ENCODE results near the gene ULBP1.
"Not testable (repeated sequence)": the region's sequence is repeated elsewhere in the genome, so short reads cannot be mapped to it uniquely, and the experiment has no call there.

The ULBP1 gene

DNA sequence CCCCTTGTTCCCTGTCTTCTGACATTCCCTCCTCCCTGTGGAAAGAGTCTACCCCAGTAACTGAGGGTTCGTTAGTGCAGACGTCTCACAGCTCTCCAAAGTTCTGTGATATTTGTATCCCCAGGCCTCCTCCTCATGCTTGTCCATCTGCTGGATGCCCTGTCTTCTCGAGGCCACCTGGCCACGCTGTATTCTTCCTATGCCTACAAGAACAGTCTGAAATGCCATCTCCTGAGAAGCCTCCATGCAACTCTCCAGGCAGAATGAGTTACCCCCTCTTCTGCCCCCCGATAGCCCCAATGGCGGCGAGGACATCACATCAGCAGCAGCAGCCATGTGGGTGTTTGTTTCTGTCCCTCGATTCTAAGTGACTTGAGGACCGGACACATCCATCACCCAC is 12.6 kb upstream of the ULBP1 start:
- H3K79me1 ChIP-seq (ENCODE audit: low read length): no peaks in the 10 kb centered on the region
- H3K4me3 ChIP-seq (ENCODE audit: low read length): no peak overlapping the region
- H3K27ac ChIP-seq (ENCODE audit: low read depth, low read length): no peak overlapping the region
- H3K23ac ChIP-seq (ENCODE audit: low read length): no peak overlapping the region
- no peak overlapping the region for H3K4me2 ChIP-seq (ENCODE audit: low read length)
- H3K18ac ChIP-seq (ENCODE audit: low read length): no peak overlapping the region
- no peak overlapping the region for H3K56ac ChIP-seq (ENCODE audit: low read length)
- no peak overlapping the region for H2BK5ac ChIP-seq (ENCODE audit: low read length)
- H4K8ac ChIP-seq (ENCODE audit: low read depth, low read length): no peak overlapping the region
- no peak overlapping the region for H4K5ac ChIP-seq (ENCODE audit: low read length)
- peaks cover 8% of the 10 kb centered on the region for H3K27me3 ChIP-seq (ENCODE audit: insufficient read depth, low read length, poor library complexity)
- H3K79me2 ChIP-seq (ENCODE audit: control insufficient read depth, insufficient read depth, low read length): no peaks in the 10 kb centered on the region
- no peak overlapping the region for H2AK5ac ChIP-seq (ENCODE audit: low read length)
- H3K4ac ChIP-seq (ENCODE audit: low read depth, low read length): no peak overlapping the region
- no peaks in the 10 kb centered on the region for H3K4me1 ChIP-seq (ENCODE audit: control insufficient read depth, low read depth, low read length)
- H2BK15ac ChIP-seq (replicated peaks; ENCODE audit: low read depth): no peak overlapping the region
- no peak for DNase-seq
- no CpG with 5 or more reads among the region's 9 CpGs for WGBS (ENCODE audit: extremely low coverage, insufficient coverage, low lambda C conversion rate)
- H3K9ac ChIP-seq (ENCODE audit: low read length): no peak overlapping the region
- no peak overlapping the region for H2BK120ac ChIP-seq (ENCODE audit: low read depth, low read length)
- H3K36me3 ChIP-seq (ENCODE audit: control insufficient read depth, insufficient read depth, low read length): no peaks in the 10 kb centered on the region

DNA sequence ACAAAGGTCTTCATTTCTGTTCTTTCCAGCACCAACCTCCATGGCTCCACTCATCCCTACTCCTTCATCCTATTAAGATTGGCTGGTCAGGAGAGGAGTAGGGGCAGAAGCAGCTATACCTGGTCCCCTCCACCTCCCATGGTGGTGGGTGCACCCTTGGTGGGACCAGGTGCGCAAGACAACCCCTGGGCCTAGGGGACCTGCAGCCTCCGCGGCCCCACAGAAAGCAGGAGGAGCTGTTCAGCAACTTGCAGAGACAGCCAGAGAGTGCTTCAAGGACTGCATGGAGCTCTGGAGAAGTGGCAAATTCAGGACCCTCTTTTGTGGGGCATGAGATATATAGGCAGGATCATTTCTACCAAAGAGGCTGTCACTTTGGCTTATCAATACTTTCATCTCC is 12.1 kb upstream of the ULBP1 start:
- Histone ChIP-seq H2BK5ac (ENCODE audit: low read length) (no peak overlapping the region), H3K18ac (ENCODE audit: low read length) (no peak overlapping the region), H3K9ac (ENCODE audit: low read length) (no peak overlapping the region), H3K79me1 (ENCODE audit: low read length) (no peaks in the 10 kb centered on the region), H3K4ac (ENCODE audit: low read depth, low read length) (no peak overlapping the region), H3K27me3 (ENCODE audit: insufficient read depth, low read length, poor library complexity) (peaks cover 8% of the 10 kb centered on the region), H3K27ac (ENCODE audit: low read depth, low read length) (no peak overlapping the region), H4K8ac (ENCODE audit: low read depth, low read length) (no peak overlapping the region), H3K36me3 (ENCODE audit: control insufficient read depth, insufficient read depth, low read length) (no peaks in the 10 kb centered on the region), H3K56ac (ENCODE audit: low read length) (no peak overlapping the region), H3K23ac (ENCODE audit: low read length) (no peak overlapping the region), H3K4me3 (ENCODE audit: low read length) (no peak overlapping the region), H3K4me1 (ENCODE audit: control insufficient read depth, low read depth, low read length) (no peaks in the 10 kb centered on the region), H2BK15ac (replicated peaks; ENCODE audit: low read depth) (no peak overlapping the region), H3K4me2 (ENCODE audit: low read length) (no peak overlapping the region), H2AK5ac (ENCODE audit: low read length) (no peak overlapping the region), H2BK120ac (ENCODE audit: low read depth, low read length) (no peak overlapping the region), H3K79me2 (ENCODE audit: control insufficient read depth, insufficient read depth, low read length) (no peaks in the 10 kb centered on the region), H4K5ac (ENCODE audit: low read length) (no peak overlapping the region)
- DNase-seq: no peak
- WGBS (ENCODE audit: extremely low coverage, insufficient coverage, low lambda C conversion rate): no CpG with 5 or more reads among the region's 3 CpGs

DNA sequence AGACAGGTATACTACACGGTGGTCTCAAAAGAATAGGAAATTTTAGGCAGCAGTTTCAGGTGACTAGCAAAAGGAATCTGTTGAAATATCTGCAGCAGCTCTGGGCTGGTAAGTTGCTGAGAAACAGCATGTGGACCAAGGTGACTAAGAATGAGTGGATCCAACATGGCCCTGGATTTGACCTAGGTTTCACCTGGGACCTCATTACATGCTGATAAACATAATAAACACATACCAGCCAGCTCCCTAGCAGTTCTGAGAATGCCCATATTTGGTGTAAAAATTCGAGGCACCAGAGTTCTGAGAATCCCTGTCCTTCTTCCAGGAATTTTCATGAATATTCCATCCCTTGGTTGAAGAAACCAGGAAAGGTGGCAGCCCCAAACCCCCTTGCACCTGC is 10.4 kb upstream of the ULBP1 start:
- H3K18ac ChIP-seq (ENCODE audit: low read length); H3K4me2 ChIP-seq (ENCODE audit: low read length); H3K9ac ChIP-seq (ENCODE audit: low read length); H3K4ac ChIP-seq (ENCODE audit: low read depth, low read length); H3K79me1 ChIP-seq (ENCODE audit: low read length); H2BK5ac ChIP-seq (ENCODE audit: low read length); H4K5ac ChIP-seq (ENCODE audit: low read length); DNase-seq; H3K27me3 ChIP-seq (ENCODE audit: insufficient read depth, low read length, poor library complexity); H3K56ac ChIP-seq (ENCODE audit: low read length); H3K27ac ChIP-seq (ENCODE audit: low read depth, low read length); H3K36me3 ChIP-seq (ENCODE audit: control insufficient read depth, insufficient read depth, low read length); H3K23ac ChIP-seq (ENCODE audit: low read length); H3K79me2 ChIP-seq (ENCODE audit: control insufficient read depth, insufficient read depth, low read length); H3K4me3 ChIP-seq (ENCODE audit: low read length); H4K8ac ChIP-seq (ENCODE audit: low read depth, low read length); H2BK120ac ChIP-seq (ENCODE audit: low read depth, low read length); H3K4me1 ChIP-seq (ENCODE audit: control insufficient read depth, low read depth, low read length); H2AK5ac ChIP-seq (ENCODE audit: low read length); H2BK15ac ChIP-seq (replicated peaks; ENCODE audit: low read depth): not testable (repeated sequence)
- no CpG with 5 or more reads among the region's 2 CpGs for WGBS (ENCODE audit: extremely low coverage, insufficient coverage, low lambda C conversion rate)

DNA sequence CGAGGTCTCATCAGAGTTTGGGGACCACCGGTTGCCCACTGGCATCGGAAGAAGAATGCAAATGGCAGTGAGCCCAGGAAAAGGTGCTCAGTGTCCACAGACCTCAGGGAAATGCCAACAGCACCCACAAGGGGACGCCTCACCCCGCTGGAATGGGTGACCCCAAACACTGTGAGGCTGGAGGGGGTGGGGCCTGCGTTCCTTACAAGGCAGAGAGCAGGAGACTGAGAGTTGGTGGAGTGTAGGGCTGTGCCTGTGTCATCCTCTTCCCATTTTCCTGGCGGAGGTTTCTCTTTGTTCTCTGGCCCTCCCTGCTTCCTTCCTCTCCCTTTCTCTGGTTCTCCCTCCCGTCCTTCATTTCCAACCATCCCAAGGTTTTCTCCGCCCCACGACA is 9.8 kb upstream of the ULBP1 start:
- H3K23ac ChIP-seq (ENCODE audit: low read length); H3K79me2 ChIP-seq (ENCODE audit: control insufficient read depth, insufficient read depth, low read length); H2BK120ac ChIP-seq (ENCODE audit: low read depth, low read length); H3K79me1 ChIP-seq (ENCODE audit: low read length); H2BK15ac ChIP-seq (replicated peaks; ENCODE audit: low read depth); DNase-seq; H3K36me3 ChIP-seq (ENCODE audit: control insufficient read depth, insufficient read depth, low read length); H2AK5ac ChIP-seq (ENCODE audit: low read length); H3K4me3 ChIP-seq (ENCODE audit: low read length); H3K4me2 ChIP-seq (ENCODE audit: low read length); H3K9ac ChIP-seq (ENCODE audit: low read length); H3K27me3 ChIP-seq (ENCODE audit: insufficient read depth, low read length, poor library complexity); H4K8ac ChIP-seq (ENCODE audit: low read depth, low read length); H2BK5ac ChIP-seq (ENCODE audit: low read length); H3K18ac ChIP-seq (ENCODE audit: low read length); H3K56ac ChIP-seq (ENCODE audit: low read length); H4K5ac ChIP-seq (ENCODE audit: low read length); H3K4ac ChIP-seq (ENCODE audit: low read depth, low read length); H3K4me1 ChIP-seq (ENCODE audit: control insufficient read depth, low read depth, low read length); H3K27ac ChIP-seq (ENCODE audit: low read depth, low read length): not testable (repeated sequence)
- no CpG with 5 or more reads among the region's 10 CpGs for WGBS (ENCODE audit: extremely low coverage, insufficient coverage, low lambda C conversion rate)

DNA sequence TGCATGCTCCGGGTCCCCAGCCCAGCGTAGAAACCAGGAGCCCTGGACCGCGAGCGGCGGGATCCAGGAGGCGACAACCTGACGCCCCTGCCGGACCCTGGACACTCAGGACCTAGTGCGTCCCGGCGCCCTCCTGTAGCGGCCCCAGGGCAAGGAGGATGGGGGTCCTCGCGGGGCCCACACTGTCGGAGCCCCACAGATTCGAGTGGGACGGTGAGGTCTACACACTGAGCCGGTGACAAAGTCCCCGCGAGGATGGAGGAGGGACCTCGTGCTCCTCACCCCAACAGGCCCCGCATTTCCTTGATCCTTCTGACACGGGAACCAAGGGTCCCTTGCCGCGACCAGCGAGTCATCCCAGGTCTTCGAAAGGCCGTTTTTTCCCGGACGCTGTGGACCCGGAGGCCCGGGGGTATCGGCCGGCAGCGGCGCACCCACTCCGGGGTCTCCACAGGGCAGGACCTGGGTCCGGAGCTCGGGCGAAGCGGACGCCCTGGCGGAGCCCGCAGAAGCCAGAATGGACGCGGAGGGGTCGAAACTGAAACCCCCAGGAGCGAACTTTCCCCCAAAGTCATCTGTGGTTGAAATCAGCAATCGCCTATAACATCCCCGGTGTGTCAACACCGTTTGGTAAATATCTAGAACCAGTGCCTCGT is 9.3 kb upstream of the ULBP1 start:
- H2BK15ac ChIP-seq (replicated peaks; ENCODE audit: low read depth); H3K18ac ChIP-seq (ENCODE audit: low read length); H4K8ac ChIP-seq (ENCODE audit: low read depth, low read length); H3K23ac ChIP-seq (ENCODE audit: low read length); H3K4me2 ChIP-seq (ENCODE audit: low read length); H3K27ac ChIP-seq (ENCODE audit: low read depth, low read length); H3K4me1 ChIP-seq (ENCODE audit: control insufficient read depth, low read depth, low read length); DNase-seq; H2BK120ac ChIP-seq (ENCODE audit: low read depth, low read length); H3K36me3 ChIP-seq (ENCODE audit: control insufficient read depth, insufficient read depth, low read length); H3K9ac ChIP-seq (ENCODE audit: low read length); H3K4me3 ChIP-seq (ENCODE audit: low read length); H4K5ac ChIP-seq (ENCODE audit: low read length); H3K79me2 ChIP-seq (ENCODE audit: control insufficient read depth, insufficient read depth, low read length); H3K4ac ChIP-seq (ENCODE audit: low read depth, low read length); H2AK5ac ChIP-seq (ENCODE audit: low read length); H3K56ac ChIP-seq (ENCODE audit: low read length); H3K79me1 ChIP-seq (ENCODE audit: low read length); H2BK5ac ChIP-seq (ENCODE audit: low read length): not testable (repeated sequence)
- WGBS (ENCODE audit: extremely low coverage, insufficient coverage, low lambda C conversion rate): no CpG with 5 or more reads among the region's 53 CpGs
- peaks cover 12% of the 10 kb centered on the region for H3K27me3 ChIP-seq (ENCODE audit: insufficient read depth, low read length, poor library complexity)

DNA sequence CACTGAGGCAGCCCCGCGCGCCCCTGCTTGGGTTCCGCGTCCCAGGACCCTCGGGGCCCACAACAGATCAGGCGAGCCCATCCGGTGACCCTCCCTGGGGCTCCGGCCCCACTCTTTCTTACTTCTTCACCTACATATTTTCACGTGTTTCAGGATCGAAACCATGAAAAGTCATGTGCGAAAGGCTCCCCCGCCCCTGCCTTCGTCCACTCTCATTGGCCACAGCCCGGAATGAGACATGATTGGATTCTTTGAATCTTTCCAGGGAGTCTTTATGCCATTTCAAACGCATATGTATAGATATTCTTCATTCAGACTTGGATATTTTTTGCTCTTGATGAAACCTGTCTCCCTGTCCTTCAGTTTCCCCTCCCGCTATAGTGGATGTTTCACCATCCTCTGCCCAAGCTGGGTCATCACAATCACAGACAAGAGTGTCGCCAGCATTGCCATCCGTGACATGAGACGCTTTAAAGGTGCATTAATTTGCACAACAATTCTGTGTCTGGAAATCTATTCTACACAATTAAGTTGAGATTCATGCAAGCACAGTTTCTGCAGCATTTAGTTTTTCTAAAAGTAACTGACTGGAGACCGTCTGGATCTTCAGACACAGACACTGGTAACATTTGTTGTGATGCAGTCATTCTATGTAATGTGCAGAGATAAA is 8.6 kb upstream of the ULBP1 start:
- not testable (repeated sequence) for H3K27ac ChIP-seq (ENCODE audit: low read depth, low read length); H3K9ac ChIP-seq (ENCODE audit: low read length); H3K23ac ChIP-seq (ENCODE audit: low read length); H2BK15ac ChIP-seq (replicated peaks; ENCODE audit: low read depth); H4K5ac ChIP-seq (ENCODE audit: low read length); H3K4me2 ChIP-seq (ENCODE audit: low read length); H3K56ac ChIP-seq (ENCODE audit: low read length); H4K8ac ChIP-seq (ENCODE audit: low read depth, low read length); H3K79me2 ChIP-seq (ENCODE audit: control insufficient read depth, insufficient read depth, low read length); H3K36me3 ChIP-seq (ENCODE audit: control insufficient read depth, insufficient read depth, low read length); H2AK5ac ChIP-seq (ENCODE audit: low read length); H2BK120ac ChIP-seq (ENCODE audit: low read depth, low read length); H3K18ac ChIP-seq (ENCODE audit: low read length); H3K4me3 ChIP-seq (ENCODE audit: low read length); H3K79me1 ChIP-seq (ENCODE audit: low read length); H3K4me1 ChIP-seq (ENCODE audit: control insufficient read depth, low read depth, low read length); H2BK5ac ChIP-seq (ENCODE audit: low read length); DNase-seq; H3K4ac ChIP-seq (ENCODE audit: low read depth, low read length)
- no CpG with 5 or more reads among the region's 21 CpGs for WGBS (ENCODE audit: extremely low coverage, insufficient coverage, low lambda C conversion rate)
- H3K27me3 ChIP-seq (ENCODE audit: insufficient read depth, low read length, poor library complexity): peaks cover 12% of the 10 kb centered on the region

All from mesendoderm (in vitro differentiated cells).